Neural progenitor cell (in vitro differentiated cells): ENCODE data around the gene MGME1.

Source experiments
- CTCF ChIP-seq: fragments of 200-600 bp; sonication (generic); IDR thresholded peaks from 2 replicates; pipeline ENCODE4 v1.5.1; 2017; ENCODE audit warnings: antibody characterized with exemption, mild to moderate bottlenecking
- EZH2 ChIP-seq: fragments of 200-600 bp; sonication (generic); IDR thresholded peaks from 2 replicates; pipeline ENCODE4 v1.6.1; 2017; ENCODE audit warnings: antibody characterized with exemption, mild to moderate bottlenecking, moderate library complexity
- EZH2phosphoT487 ChIP-seq: fragments of 200-600 bp; sonication (generic); IDR thresholded peaks from 2 replicates; pipeline ENCODE4 v1.6.1; 2017; ENCODE audit warnings: antibody characterized with exemption

- TF ChIP-seq CTCF (no peak), EZH2 (no peak), EZH2phosphoT487 (no peak)
Observed at GRCh38 chr20:17936761-17937732, 31.8 kb upstream of the MGME1 start.
